Stimulated activated CD8-positive, alpha-beta memory T cell treated with anti-CD3 and anti-CD28 coated beads, Interleukin-4, amount 100 ng/mL, for 48 hours (primary cell): ENCODE data around the gene SYNDIG1L.
"Not testable (repeated sequence)": the region's sequence is repeated elsewhere in the genome, so short reads cannot be mapped to it uniquely, and the experiment has no call there.

Source experiments
- DNase-seq: peaks from one replicate; pipeline ENCODE4 v3.0.0-alpha.2; 2020

The SYNDIG1L gene

DNA sequence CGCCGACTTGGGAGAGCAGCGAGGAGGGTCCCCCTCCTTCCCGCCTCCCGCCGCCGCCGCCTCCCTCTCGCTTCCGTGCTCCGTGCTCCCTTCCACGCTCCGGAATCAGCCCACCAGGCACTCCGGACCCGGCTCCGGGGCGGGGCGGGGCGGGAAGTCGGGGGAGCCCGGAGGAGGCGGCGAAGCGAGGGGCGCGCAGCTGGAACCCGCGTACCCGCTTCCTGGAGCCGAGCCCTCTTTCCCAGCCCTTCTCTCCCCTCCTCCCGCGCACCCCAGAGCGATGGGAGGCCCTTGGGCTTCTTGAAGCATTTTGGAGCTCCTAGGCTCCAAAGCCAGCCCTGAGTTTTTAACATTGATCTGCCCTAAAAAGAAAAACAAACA, at the start of gene SYNDIG1L:
Gene SYNDIG1L (minus strand): TSS at position 9 of the 381 bp plus-strand sequence. CDS start 16,466 bp downstream, outside the sequence.
- DNase-seq = no peak

- DNase-seq = no peak
Measured at GRCh38 chr14:74475678-74476077, 49.7 kb upstream of the SYNDIG1L start.

DNA sequence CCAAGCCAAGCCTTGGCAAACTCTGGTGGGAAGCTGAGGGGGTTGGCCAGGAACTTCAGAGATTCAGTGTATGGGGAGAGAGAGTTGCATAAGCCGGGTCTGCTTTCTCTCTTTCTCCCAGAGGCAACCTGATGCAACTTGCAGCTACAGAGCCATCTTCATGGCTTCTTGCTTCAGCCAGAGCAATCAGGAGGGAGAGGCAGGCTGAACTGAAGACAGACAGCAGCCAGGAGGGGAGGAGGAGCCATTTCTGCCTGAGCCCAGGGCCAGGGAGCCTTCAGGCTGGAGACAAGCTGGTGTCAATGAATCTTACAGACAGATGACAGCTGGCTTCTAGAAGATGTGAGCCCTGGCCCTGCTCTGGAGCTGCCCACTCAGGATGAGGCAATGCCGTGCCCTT, 48.4 kb upstream of the SYNDIG1L start:
- no peak for DNase-seq

DNA sequence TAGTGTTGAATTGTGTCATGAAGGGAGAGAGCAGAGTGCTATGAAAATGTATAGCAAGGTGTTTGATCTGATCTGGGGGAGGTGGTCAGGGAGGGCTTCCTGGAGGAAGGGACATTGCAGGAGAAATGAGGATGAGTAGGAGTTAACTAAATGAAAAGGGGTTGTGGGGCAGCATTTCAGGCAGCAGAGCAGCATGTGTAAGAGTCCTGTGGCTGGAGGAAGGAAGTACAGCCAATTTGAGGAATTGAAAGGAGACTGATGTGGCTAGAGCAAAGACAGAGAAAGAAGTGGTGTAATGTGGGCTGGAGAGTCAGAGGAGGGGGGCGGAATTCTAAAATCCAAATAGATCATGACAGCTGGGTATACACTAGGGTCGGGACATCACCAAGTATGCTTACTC, 46.6 kb upstream of the SYNDIG1L start:
- no peak for DNase-seq

- no peak for DNase-seq
Measured at GRCh38 chr14:74469548-74470518, 43.8 kb upstream of the SYNDIG1L start.

DNA sequence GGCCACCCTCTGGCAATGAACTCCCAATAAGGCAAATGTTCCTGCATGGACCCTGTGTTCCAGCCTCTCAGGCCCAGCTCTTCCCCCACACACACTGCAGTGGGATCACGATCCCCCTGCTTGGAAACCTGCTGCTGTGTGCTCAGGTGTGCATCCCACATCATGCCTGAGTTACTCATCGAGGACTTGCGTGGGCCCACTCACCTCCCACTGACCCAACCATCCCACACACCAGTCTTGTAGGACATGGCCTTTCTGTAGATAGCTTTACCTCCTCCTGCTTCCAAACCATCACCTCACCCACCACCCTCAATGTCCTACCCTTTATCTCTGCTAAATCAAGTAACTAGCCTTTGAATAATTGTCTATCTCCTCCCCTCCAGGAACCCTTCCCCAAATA, 42.5 kb upstream of the SYNDIG1L start:
- no peak for DNase-seq

DNA sequence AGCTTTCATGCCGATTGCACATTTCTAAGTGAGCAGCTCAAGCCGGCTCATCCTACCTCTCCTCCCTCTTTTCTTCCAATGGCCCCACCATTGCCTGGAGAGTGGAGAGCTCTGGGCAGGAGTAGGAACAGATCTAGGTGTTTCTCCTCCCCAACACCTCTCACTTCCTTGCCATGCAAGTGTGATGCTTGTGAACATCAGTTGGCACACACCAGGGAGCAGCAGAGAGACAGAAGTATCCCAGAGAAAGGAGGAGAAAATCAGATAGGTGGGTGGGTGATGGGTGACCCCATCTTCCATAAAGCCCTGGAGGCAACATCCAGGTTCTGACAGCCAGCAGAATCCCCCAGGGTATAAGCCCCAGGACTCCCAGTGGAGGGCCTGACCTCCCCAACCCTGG, 39.3 kb upstream of the SYNDIG1L start:
- no peak for DNase-seq

DNA sequence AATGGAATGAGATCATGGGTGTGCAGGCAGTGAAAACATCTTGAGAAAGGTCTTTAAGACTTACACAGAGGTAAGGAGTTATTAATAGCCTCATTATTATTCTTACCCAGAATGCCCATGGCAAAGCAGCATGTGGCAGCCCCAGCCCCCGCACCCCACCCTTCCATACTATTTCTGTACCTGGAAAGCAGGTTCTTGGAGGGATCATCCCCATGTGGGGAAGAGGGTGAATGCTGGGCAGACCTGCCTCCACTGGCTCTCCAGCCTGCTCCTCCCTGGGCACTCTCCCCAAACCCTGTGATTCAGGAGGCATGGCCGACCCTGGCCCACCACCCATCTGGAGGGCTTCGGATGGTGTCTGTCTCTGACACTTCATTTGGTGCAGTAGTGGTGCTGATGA, 38.8 kb upstream of the SYNDIG1L start:
- no peak for DNase-seq

- no peak for DNase-seq
Measured at GRCh38 chr14:74463697-74464096, 37.7 kb upstream of the SYNDIG1L start.

GRCh38 chr14:74462993-74463392, 37.0 kb upstream of the SYNDIG1L start:
- no peak for DNase-seq

- no peak for DNase-seq
Measured at GRCh38 chr14:74459976-74460375, 34.0 kb upstream of the SYNDIG1L start.

- peak; percentile 61 for DNase-seq
Measured at GRCh38 chr14:74459289-74459946, 33.4 kb upstream of the SYNDIG1L start.

DNA sequence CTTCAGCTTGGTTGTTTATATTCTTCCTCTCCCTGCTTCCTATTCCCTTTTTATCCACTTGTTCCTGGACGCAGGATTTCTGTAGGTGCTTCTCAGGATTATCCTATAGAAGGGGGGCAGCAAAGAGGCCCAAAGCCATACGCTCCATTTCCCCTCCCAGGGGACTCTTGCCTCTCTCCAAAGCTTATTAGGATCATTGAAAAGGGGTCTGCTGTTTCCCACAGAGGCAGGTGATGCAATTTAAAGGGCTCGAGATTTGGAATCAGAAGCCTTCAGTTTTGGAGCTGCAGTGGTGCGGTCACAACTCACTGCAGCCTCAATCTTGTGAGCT, 31.5 kb upstream of the SYNDIG1L start:
- DNase-seq = no peak

GRCh38 chr14:74456684-74457564, 30.9 kb upstream of the SYNDIG1L start:
- DNase-seq = no peak

GRCh38 chr14:74454397-74454796, 28.4 kb upstream of the SYNDIG1L start:
- DNase-seq = not testable (repeated sequence)

GRCh38 chr14:74444866-74445265, 18.9 kb upstream of the SYNDIG1L start:
- DNase-seq = no peak

GRCh38 chr14:74442757-74443156, 16.7 kb upstream of the SYNDIG1L start:
- DNase-seq = no peak

GRCh38 chr14:74441113-74441512, 15.1 kb upstream of the SYNDIG1L start:
- DNase-seq = no peak

DNA sequence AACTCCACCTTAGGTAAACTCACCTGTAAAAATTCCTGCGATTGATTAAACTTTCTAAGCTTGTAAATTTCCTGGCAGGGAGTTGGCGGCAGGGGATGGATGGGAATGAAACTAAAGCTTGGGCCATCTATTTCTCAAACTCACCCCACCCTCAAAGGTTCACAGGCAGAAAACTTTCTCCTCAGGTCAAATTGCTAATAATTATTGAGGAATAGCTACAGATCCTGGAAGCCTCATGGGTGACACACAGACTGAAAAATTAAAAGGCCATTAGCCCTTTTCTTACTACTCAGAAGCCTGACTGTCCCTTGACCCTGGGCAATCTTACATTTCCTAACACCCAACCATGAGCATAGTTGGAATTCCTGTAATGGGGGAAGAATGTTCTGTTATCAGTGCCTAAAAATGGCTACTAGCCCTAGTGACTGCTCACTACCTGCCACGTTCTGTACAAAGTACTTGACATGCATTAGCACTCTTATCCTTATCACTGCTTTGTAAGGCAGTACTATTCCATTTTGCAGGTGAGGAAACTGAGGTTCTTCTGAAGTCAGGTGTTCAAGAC, 12.4 kb upstream of the SYNDIG1L start:
- no peak for DNase-seq

- DNase-seq = no peak
Measured at GRCh38 chr14:74437496-74438053, 11.6 kb upstream of the SYNDIG1L start.

GRCh38 chr14:74434294-74434693, 8.3 kb upstream of the SYNDIG1L start:
- DNase-seq = no peak

DNA sequence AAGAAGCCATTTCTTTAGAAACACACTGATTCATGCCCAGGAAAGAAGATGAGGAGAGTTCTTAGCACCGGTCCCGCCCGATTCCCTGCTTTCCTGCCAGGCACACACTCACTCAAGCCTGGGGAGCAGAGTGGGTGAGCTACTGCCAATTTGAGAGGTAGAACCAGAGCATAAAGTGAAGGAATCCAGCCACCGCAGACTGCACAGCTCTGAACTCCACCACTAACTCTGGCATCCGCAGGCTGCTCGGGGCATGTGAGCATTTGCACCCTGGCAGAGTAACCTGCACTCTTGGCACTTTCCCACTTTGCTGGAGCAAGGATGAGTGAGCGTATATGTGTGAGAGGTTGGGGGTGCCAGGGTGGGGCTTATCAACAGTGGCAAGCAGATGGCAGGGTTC, 4.0 kb upstream of the SYNDIG1L start:
- no peak for DNase-seq
